Iris pigment epithelial cell (primary cell): ENCODE measurements around the gene CC2D2B.
"Not testable (repeated sequence)": the region's sequence is repeated elsewhere in the genome, so short reads cannot be mapped to it uniquely, and the experiment has no call there.

Source experiments
- DNase-seq: peaks from one replicate; pipeline ENCODE4 v3.0.0-alpha.2; 2011; ENCODE audit warnings: low read depth

The CC2D2B gene

GRCh38 chr10:96017191-96017687 lies 109.5 kb downstream of the CC2D2B start:
- peak; percentile 50 for DNase-seq

GRCh38 chr10:96021332-96021731 lies 113.6 kb downstream of the CC2D2B start:
- DNase-seq: no peak

- no peak for DNase-seq
Measured at GRCh38 chr10:96022739-96023138, 115.0 kb downstream of the CC2D2B start.

- DNase-seq: no peak
Measured at GRCh38 chr10:96023168-96023567, 115.4 kb downstream of the CC2D2B start.

- peak; percentile 12 for DNase-seq
Measured at GRCh38 chr10:96025566-96025965, 117.8 kb downstream of the CC2D2B start.

- DNase-seq: no peak
Measured at GRCh38 chr10:96034625-96035024, 126.8 kb downstream of the CC2D2B start.

GRCh38 chr10:96038476-96039387 lies 131.0 kb downstream of the CC2D2B start:
- no peak for DNase-seq

- no peak for DNase-seq
Measured at GRCh38 chr10:96041146-96041545, 133.4 kb downstream of the CC2D2B start.

- DNase-seq: peak; percentile 89
Measured at GRCh38 chr10:96043033-96043892, 135.5 kb downstream of the CC2D2B start, which contains the start of gene CCNJ. TSS of gene CCNJ (plus strand) at chr10:96043583. CDS start at chr10:96044394, 811 bp downstream.

- peak; percentile 42 for DNase-seq
Measured at GRCh38 chr10:96043893-96044715, 136.3 kb downstream of the CC2D2B start.

DNA sequence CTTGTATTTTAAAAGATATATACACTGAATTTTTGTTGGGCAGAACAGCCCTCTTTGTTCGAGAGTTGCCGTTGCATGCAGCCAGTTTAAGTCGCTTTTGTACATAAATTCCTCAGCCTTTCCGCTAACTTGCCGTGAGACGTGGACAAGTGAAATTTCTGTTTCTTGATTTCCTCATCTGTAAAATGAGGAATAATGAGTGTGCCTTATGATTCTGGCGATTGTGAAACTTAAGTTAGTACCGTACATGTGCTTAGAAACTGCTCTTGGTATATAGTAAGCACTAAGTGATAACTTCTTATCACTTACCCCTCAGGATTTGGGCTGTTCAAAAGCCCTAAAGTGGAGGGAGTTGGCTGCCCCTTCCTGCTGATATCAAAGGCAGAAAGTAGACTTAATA lies 137.0 kb downstream of the CC2D2B start:
- peak; percentile 83 for DNase-seq

DNA sequence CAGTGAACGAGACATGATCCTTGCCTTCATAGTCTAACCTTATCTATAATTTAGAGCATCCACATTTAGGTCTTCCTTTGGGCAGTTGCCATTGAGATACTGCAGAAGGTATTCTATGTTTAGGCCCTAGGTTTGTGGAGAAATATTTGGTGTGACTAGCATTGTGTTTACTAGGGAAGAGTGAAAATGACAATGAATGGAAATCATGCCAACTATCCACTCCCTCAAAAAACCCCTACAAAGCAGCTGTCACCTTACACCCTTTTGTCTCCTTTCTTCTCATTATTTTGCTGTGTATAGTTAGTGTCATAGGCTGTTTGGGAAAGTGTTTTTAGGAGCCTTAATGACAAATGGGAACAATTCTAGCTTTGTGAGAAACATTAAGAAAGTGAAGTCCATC lies 138.8 kb downstream of the CC2D2B start:
- DNase-seq: no peak

DNA sequence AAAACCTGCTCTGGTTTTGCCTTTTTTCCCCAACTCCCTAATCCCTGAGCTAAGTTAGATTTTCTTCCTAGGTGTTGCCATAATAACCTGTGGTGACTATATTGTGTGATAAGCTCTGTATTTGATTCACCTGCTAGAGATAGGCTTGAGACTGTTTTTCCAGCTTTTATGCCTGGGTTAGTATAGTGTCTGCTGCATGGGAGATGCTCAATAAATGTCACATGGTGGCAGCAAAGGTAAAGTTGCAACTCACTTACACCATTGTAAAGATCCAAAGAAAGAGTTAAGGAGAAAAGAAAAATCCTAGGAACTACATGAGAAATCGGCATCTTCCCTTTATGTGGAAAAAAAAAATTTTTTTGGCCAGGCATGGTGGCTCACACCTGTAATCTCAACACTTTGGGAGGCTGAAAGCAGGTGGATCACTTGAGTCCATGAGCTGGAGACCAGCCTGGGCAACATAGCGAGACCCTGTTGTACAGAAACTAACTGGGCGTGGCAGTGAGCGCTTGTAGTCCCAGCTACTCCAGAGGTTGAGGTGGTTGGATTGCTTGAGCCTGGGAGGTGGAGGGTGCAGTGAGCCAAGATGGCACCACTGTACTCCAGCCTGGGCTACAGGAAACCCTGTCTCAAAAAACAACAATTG lies 139.4 kb downstream of the CC2D2B start:
- no peak for DNase-seq

DNA sequence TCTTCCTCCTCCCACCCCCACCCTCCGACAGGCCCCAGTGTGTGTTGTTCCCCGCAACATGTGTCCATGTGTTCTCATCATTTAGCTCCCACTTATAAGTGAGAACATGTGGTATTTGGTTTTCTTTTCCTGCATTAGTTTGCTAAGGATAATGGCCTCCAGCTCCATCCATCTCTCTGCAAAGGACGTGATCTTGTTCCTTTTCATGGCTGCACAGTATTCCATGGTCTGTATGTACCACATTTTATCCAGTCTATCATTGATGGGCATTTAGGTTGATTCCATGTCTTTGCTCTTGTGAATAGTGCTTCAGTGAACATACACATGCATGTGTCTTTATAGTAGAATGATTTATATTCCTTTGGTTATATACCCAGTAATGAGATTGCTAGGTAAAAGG lies 140.2 kb downstream of the CC2D2B start:
- DNase-seq: not testable (repeated sequence)

GRCh38 chr10:96049340-96049739 lies 141.6 kb downstream of the CC2D2B start:
- no peak for DNase-seq

DNA sequence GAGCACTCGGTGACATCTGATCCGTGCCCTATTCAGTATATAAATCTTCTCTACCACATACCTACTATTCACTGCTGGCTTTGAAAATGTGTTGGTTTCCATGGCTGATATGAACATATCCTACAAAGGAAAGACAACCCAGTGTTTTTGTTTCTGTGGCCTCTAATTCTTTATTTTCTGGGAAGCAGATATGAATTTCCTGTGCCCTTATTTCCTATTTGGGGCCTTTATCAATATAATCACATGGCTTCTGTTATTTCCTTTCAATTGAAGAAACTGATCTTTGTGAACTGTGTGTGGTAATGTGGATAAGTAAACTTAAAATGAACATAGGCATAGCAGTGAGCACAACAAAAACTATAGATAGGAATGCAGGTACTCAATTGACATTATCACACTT lies 146.2 kb downstream of the CC2D2B start:
- DNase-seq: no peak

DNA sequence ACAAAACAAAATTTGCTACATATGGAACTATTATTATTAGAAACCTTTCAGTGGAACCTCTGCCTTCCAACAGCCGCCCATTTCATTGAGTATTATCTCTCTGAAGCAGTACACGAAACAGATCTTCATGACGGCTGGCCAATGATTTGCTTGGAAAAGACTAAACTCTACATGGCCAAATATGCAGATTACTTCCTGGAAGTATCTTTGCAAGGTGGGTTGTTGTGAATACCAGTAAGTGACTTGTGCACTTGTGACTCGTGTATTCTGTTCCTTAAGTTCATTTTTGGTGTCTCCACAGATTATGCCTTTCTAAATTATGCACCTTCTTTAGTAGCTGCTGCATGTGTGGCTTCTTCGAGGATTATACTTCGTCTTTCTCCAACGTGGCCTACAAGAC lies 149.0 kb downstream of the CC2D2B start:
- no peak for DNase-seq

GRCh38 chr10:96061232-96061631 lies 153.5 kb downstream of the CC2D2B start:
- DNase-seq: no peak

- peak; percentile 28 for DNase-seq
Measured at GRCh38 chr10:96072674-96073073, 164.9 kb downstream of the CC2D2B start.

GRCh38 chr10:96073722-96074121 lies 165.9 kb downstream of the CC2D2B start:
- DNase-seq: peak; percentile 97

- DNase-seq: no peak
Measured at GRCh38 chr10:96074776-96075175, 167.0 kb downstream of the CC2D2B start.
